IPS-20b (cell line): Measurements from ENCODE around the gene RUBCN.
A peak's percentile ranks its signal among the peaks of the same experiment; 100 is the strongest.

Experiments
- H3K27ac ChIP-seq: one replicate; pipeline ENCODE4 v1.5.1; 2013; ENCODE audit warnings: low read length
- H3K27me3 ChIP-seq: 2 replicates; pipeline ENCODE4 v1.6.1; 2013; ENCODE audit warnings: mild to moderate bottlenecking, low read length, inconsistent platforms; ENCODE audit not compliant: insufficient read depth
- H3K36me3 ChIP-seq: 2 replicates; pipeline ENCODE4 v1.6.1; 2013; ENCODE audit warnings: low read depth, mild to moderate bottlenecking, inconsistent platforms, low read length, moderate library complexity; ENCODE audit not compliant: insufficient read depth
- H3K4me1 ChIP-seq: 2 replicates; pipeline ENCODE4 v1.6.1; 2013; ENCODE audit warnings: mild to moderate bottlenecking, control low read depth, inconsistent platforms, low read length, moderate library complexity; ENCODE audit not compliant: insufficient read depth
- H3K4me3 ChIP-seq: 2 replicates; pipeline ENCODE4 v1.5.1; 2013; ENCODE audit warnings: mild to moderate bottlenecking, low read length, inconsistent platforms
- H3K9ac ChIP-seq: 2 replicates; pipeline ENCODE4 v1.6.1; 2013; ENCODE audit warnings: low read depth, mild to moderate bottlenecking, inconsistent platforms, low read length, moderate library complexity
- H3K9me3 ChIP-seq: 2 replicates; pipeline ENCODE4 v1.6.1; 2013; ENCODE audit warnings: mild to moderate bottlenecking, low read depth, low read length, inconsistent platforms; ENCODE audit not compliant: insufficient read depth

RUBCN gene

GRCh38 chr3:197736491-197737318, at the start of gene RUBCN:
RUBCN (minus strand) TSS chr3:197736904; CDS start chr3:197736719, 185 bp downstream.
- Histone ChIP-seq H3K9me3 (no peaks in the 10 kb centered on the region), H3K36me3 (no peaks in the 10 kb centered on the region), H3K27me3 (no peaks in the 10 kb centered on the region; the same call in 1 of the 2 replicates), H3K4me1 (no peaks in the 10 kb centered on the region), H3K9ac (peak within 1 kb of the TSS; percentile 88), H3K4me3 (peak within 1 kb of the TSS; percentile 92), H3K27ac (no peak within 1 kb of the TSS)

GRCh38 chr3:197784019-197784585, 47.4 kb upstream of the RUBCN start:
- no peak overlapping the region for H3K27ac ChIP-seq

GRCh38 chr3:197782230-197782629, 45.5 kb upstream of the RUBCN start:
- no peak overlapping the region for H3K4me3 ChIP-seq
- H3K4me1 ChIP-seq = no peaks in the 10 kb centered on the region
- H3K27ac ChIP-seq = no peak overlapping the region
- H3K9ac ChIP-seq = no peak overlapping the region
- no peaks in the 10 kb centered on the region for H3K9me3 ChIP-seq
- H3K36me3 ChIP-seq = peaks cover 9% of the 10 kb centered on the region; the same call in 1 of the 2 replicates
- H3K27me3 ChIP-seq = no peaks in the 10 kb centered on the region

More at GRCh38 chr3:197784019-197784585, 47.4 kb upstream of the RUBCN start:
- Histone ChIP-seq H3K27me3 (no peaks in the 10 kb centered on the region), H3K9ac (no peak overlapping the region), H3K36me3 (no peaks in the 10 kb centered on the region; the same call in 1 of the 2 replicates), H3K9me3 (no peaks in the 10 kb centered on the region), H3K4me1 (no peaks in the 10 kb centered on the region), H3K4me3 (no peak overlapping the region)

- Histone ChIP-seq H3K27ac (no peak overlapping the region), H3K4me1 (no peaks in the 10 kb centered on the region), H3K36me3 (peaks cover 16% of the 10 kb centered on the region), H3K4me3 (no peak overlapping the region), H3K9ac (no peak overlapping the region), H3K27me3 (no peaks in the 10 kb centered on the region), H3K9me3 (no peaks in the 10 kb centered on the region)
These were observed 38.6 kb upstream of the RUBCN start for GRCh38 chr3:197775317-197775716.

- 0 out of 2 replicates have a peak, but pooled peaks cover 5% of the 10 kb centered on the region for H3K36me3 ChIP-seq
These were observed 25.1 kb upstream of the RUBCN start for GRCh38 chr3:197761784-197762183.

GRCh38 chr3:197758512-197758911, 21.8 kb upstream of the RUBCN start:
- no peak overlapping the region for H3K9ac ChIP-seq
- no peak overlapping the region for H3K27ac ChIP-seq
- H3K27me3 ChIP-seq = no peaks in the 10 kb centered on the region
- H3K36me3 ChIP-seq = 0 out of 2 replicates have a peak, but pooled peaks cover 5% of the 10 kb centered on the region
- no peaks in the 10 kb centered on the region for H3K4me1 ChIP-seq
- H3K9me3 ChIP-seq = peaks cover 4% of the 10 kb centered on the region; the same call in 1 of the 2 replicates
- H3K4me3 ChIP-seq = no peak overlapping the region

More at GRCh38 chr3:197761784-197762183, 25.1 kb upstream of the RUBCN start:
- no peak overlapping the region for H3K9ac ChIP-seq
- H3K4me3 ChIP-seq = no peak overlapping the region
- H3K9me3 ChIP-seq = peaks cover 4% of the 10 kb centered on the region; the same call in 1 of the 2 replicates
- H3K27me3 ChIP-seq = no peaks in the 10 kb centered on the region
- H3K4me1 ChIP-seq = no peaks in the 10 kb centered on the region
- no peak overlapping the region for H3K27ac ChIP-seq

- H3K4me1 ChIP-seq = no peaks in the 10 kb centered on the region
- no peak overlapping the region for H3K9ac ChIP-seq
- 0 out of 2 replicates have a peak, but pooled peaks cover 2% of the 10 kb centered on the region for H3K36me3 ChIP-seq
- peaks cover 4% of the 10 kb centered on the region; the same call in 1 of the 2 replicates for H3K9me3 ChIP-seq
- no peak overlapping the region for H3K4me3 ChIP-seq
- peaks cover 13% of the 10 kb centered on the region for H3K27me3 ChIP-seq
- H3K27ac ChIP-seq = no peak overlapping the region
These were observed 20.0 kb upstream of the RUBCN start for GRCh38 chr3:197756704-197757103.

- H3K27me3 ChIP-seq = peaks cover 47% of the 10 kb centered on the region
- H3K4me1 ChIP-seq = peaks cover 3% of the 10 kb centered on the region; the same call in 1 of the 2 replicates
- no peak overlapping the region for H3K27ac ChIP-seq
- no peak overlapping the region for H3K9ac ChIP-seq
- H3K4me3 ChIP-seq = no peak overlapping the region
- H3K9me3 ChIP-seq = no peaks in the 10 kb centered on the region
- no peaks in the 10 kb centered on the region for H3K36me3 ChIP-seq
These were observed 16.6 kb upstream of the RUBCN start for GRCh38 chr3:197753263-197753662.

GRCh38 chr3:197752107-197752506, 15.4 kb upstream of the RUBCN start:
- no peak overlapping the region for H3K27ac ChIP-seq
- no peak overlapping the region for H3K9ac ChIP-seq
- H3K4me3 ChIP-seq = no peak overlapping the region

GRCh38 chr3:197750858-197751737, 14.4 kb upstream of the RUBCN start:
- Histone ChIP-seq H3K27me3 (peaks cover 49% of the 10 kb centered on the region), H3K9me3 (no peaks in the 10 kb centered on the region), H3K4me3 (peak overlapping the region; percentile 71), H3K9ac (peak overlapping the region; percentile 52; the same call in 1 of the 2 replicates), H3K27ac (no peak overlapping the region), H3K4me1 (peaks cover 6% of the 10 kb centered on the region), H3K36me3 (no peaks in the 10 kb centered on the region)

More at GRCh38 chr3:197752107-197752506, 15.4 kb upstream of the RUBCN start:
- Histone ChIP-seq H3K36me3 (no peaks in the 10 kb centered on the region), H3K27me3 (peaks cover 49% of the 10 kb centered on the region), H3K4me1 (peaks cover 3% of the 10 kb centered on the region; the same call in 1 of the 2 replicates), H3K9me3 (no peaks in the 10 kb centered on the region)

GRCh38 chr3:197750396-197750831, 13.7 kb upstream of the RUBCN start:
- Histone ChIP-seq H3K36me3 (no peaks in the 10 kb centered on the region), H3K4me1 (peaks cover 6% of the 10 kb centered on the region), H3K27me3 (peaks cover 49% of the 10 kb centered on the region), H3K9me3 (no peaks in the 10 kb centered on the region), H3K4me3 (peak overlapping the region; percentile 71), H3K27ac (no peak overlapping the region), H3K9ac (peak overlapping the region; percentile 52; the same call in 1 of the 2 replicates)
